Neuronal stem cell (in vitro differentiated cells): ENCODE results near the gene AMER2.

ENCODE experiments used
- DNase-seq: peaks from one replicate; pipeline ENCODE4 v3.0.0-alpha.2; 2013; ENCODE audit warnings: low spot score
- H2AFZ ChIP-seq: one replicate; pipeline ENCODE4 v1.6.1; 2013; ENCODE audit warnings: mild to moderate bottlenecking, low read length, inconsistent platforms
- H2AK5ac ChIP-seq: 2 replicates; pipeline ENCODE4 v1.6.1; 2013; ENCODE audit warnings: low read depth, mild to moderate bottlenecking, inconsistent platforms, low read length, moderate library complexity, mixed read lengths
- H2BK120ac ChIP-seq: 2 replicates; pipeline ENCODE4 v1.6.1; 2013; ENCODE audit warnings: low read depth, mild to moderate bottlenecking, inconsistent platforms, low read length, moderate library complexity, mixed read lengths
- H2BK12ac ChIP-seq: one replicate; pipeline ENCODE4 v1.6.1; 2013; ENCODE audit warnings: low read length, inconsistent platforms
- H2BK15ac ChIP-seq: 2 replicates; pipeline ENCODE4 v1.6.1; 2013; ENCODE audit warnings: mild to moderate bottlenecking, low read length, inconsistent platforms, mixed read lengths
- H2BK5ac ChIP-seq: one replicate; pipeline ENCODE4 v1.6.1; 2013; ENCODE audit warnings: inconsistent platforms, mild to moderate bottlenecking, low read length, moderate library complexity
- H3K14ac ChIP-seq: one replicate; pipeline ENCODE4 v1.6.1; 2013; ENCODE audit warnings: low read length, inconsistent platforms
- H3K18ac ChIP-seq: 2 replicates; pipeline ENCODE4 v1.6.1; 2013; ENCODE audit warnings: low read length, inconsistent platforms
- H3K23ac ChIP-seq: 2 replicates; pipeline ENCODE4 v1.6.1; 2013; ENCODE audit warnings: low read depth, mild to moderate bottlenecking, mixed read lengths, low read length, inconsistent platforms; ENCODE audit not compliant: poor library complexity
- H3K27ac ChIP-seq: replicated peaks from 3 replicates; pipeline ENCODE4 v1.5.1; 2013; ENCODE audit warnings: low read length, inconsistent platforms
- H3K27me3 ChIP-seq, 3 experiments: 2 replicates each; pipeline ENCODE4 v1.6.1; 2013; ENCODE audit warnings: low read length in 3 of 3, mild to moderate bottlenecking in 2 of 3, inconsistent platforms in 1 of 3, low read depth in 1 of 3, mixed read lengths in 1 of 3, moderate library complexity in 1 of 3; ENCODE audit not compliant: control insufficient read depth in 3 of 3, insufficient read depth in 3 of 3
- H3K36me3 ChIP-seq, 2 donors: replicated peaks in 1 of 2; 2 replicates each; pipeline ENCODE4 v1.6.1; 2013; ENCODE audit warnings: low read length in 2 of 2; ENCODE audit not compliant: control insufficient read depth in 2 of 2, insufficient read depth in 2 of 2
- H3K4ac ChIP-seq: 2 replicates; pipeline ENCODE4 v1.6.1; 2013; ENCODE audit warnings: inconsistent platforms, mild to moderate bottlenecking, low read length, moderate library complexity
- H3K4me1 ChIP-seq, 2 donors: 1 replicate in 1 of 2; 2 replicates in 1 of 2; pipeline ENCODE4 v1.6.1; 2013; ENCODE audit warnings: low read length in 2 of 2, low read depth in 1 of 2; ENCODE audit not compliant: control insufficient read depth in 2 of 2, insufficient read depth in 1 of 2
- H3K4me2 ChIP-seq: one replicate; pipeline ENCODE4 v1.6.1; 2013; ENCODE audit warnings: mild to moderate bottlenecking, low read length, inconsistent platforms; ENCODE audit not compliant: insufficient read depth, poor library complexity, severe bottlenecking
- H3K4me3 ChIP-seq, 2 donors: 2 replicates each; pipeline ENCODE4 v1.5.1; 2013; ENCODE audit warnings: low read length in 2 of 2, mild to moderate bottlenecking in 2 of 2, inconsistent platforms in 1 of 2, moderate library complexity in 1 of 2
- H3K79me1 ChIP-seq: one replicate; pipeline ENCODE4 v1.6.1; 2013; ENCODE audit warnings: low read depth, mild to moderate bottlenecking, inconsistent platforms, low read length, moderate library complexity
- H3K9ac ChIP-seq: one replicate; pipeline ENCODE4 v1.6.1; 2013; ENCODE audit warnings: mild to moderate bottlenecking, low read depth, low read length, inconsistent platforms; ENCODE audit not compliant: poor library complexity
- H3K9me3 ChIP-seq, 2 donors: replicated peaks in 1 of 2; 2 replicates each; pipeline versions ENCODE3 to v1.6.1; 2013; ENCODE audit warnings: low read length in 2 of 2, mild to moderate bottlenecking in 2 of 2, inconsistent platforms in 1 of 2, low read depth in 1 of 2, mixed read lengths in 1 of 2, moderate library complexity in 1 of 2; ENCODE audit not compliant: control insufficient read depth in 2 of 2, insufficient read depth in 1 of 2
- H4K8ac ChIP-seq: one replicate; pipeline ENCODE4 v1.6.1; 2013; ENCODE audit warnings: low read depth, mild to moderate bottlenecking, inconsistent platforms, low read length, moderate library complexity
- H4K91ac ChIP-seq: one replicate; pipeline ENCODE4 v1.6.1; 2013; ENCODE audit warnings: low read length, low read depth, mild to moderate bottlenecking, inconsistent platforms; ENCODE audit not compliant: poor library complexity
- WGBS, 2 donors: extraction: QIAGEN DNeasy Blood & Tissue Kit; methylation state at CpG; one replicate each; pipeline ENCODE4 v1.1.7; 2013; ENCODE audit warnings: missing lambda C conversion rate in 2 of 2, mixed read lengths in 1 of 2; ENCODE audit not compliant: insufficient read length in 2 of 2, insufficient replicate concordance in 1 of 2; ENCODE audit errors: extremely low coverage in 2 of 2; 5-methylcytosine and 5-hydroxymethylcytosine counted together

The AMER2 gene

GRCh38 chr13:25175431-25175830 lies 3.3 kb upstream of the AMER2 start:
- no CpG with 5 or more reads among the region's 3 CpGs for WGBS, 2 donors
- H3K27me3 ChIP-seq = peaks cover 7 to 19% (median 9%) of the 10 kb centered on the region in 3 experiments

GRCh38 chr13:25175026-25175425 lies 2.9 kb upstream of the AMER2 start:
- Histone ChIP-seq H2AK5ac (no peak overlapping the region), H4K8ac (no peak overlapping the region), H3K18ac (no peak overlapping the region), H3K9ac (no peak overlapping the region), H2BK12ac (no peak overlapping the region), H3K79me1 (no peaks in the 10 kb centered on the region), H3K14ac (no peak overlapping the region), H3K27ac (no peak overlapping the region), H3K36me3 (no peaks in the 10 kb centered on the region), H2BK5ac (no peak overlapping the region), H3K27me3 (peaks cover 11 to 24% (median 13%) of the 10 kb centered on the region in 3 experiments), H2AFZ (no peak overlapping the region), H3K4me2 (no peak overlapping the region), H2BK15ac (no peak overlapping the region), H3K9me3 (peaks cover 2 to 29% of the 10 kb centered on the region in 2 donors), H3K4me1 (peaks cover 5 to 8% of the 10 kb centered on the region in 2 donors), H3K23ac (no peak overlapping the region), H2BK120ac (no peak overlapping the region), H4K91ac (no peak overlapping the region), H3K4me3 (no peak overlapping the region), H3K4ac (no peak overlapping the region)
- no peak for DNase-seq
- whole genome bisulfite sequencing, 2 donors = no CpG with 5 or more reads among the region's 9 CpGs

More at GRCh38 chr13:25175431-25175830, 3.3 kb upstream of the AMER2 start:
- no peak overlapping the region for H2AFZ ChIP-seq
- H3K36me3 ChIP-seq = no peaks in the 10 kb centered on the region
- H3K4me1 ChIP-seq = peaks cover 9 to 10% of the 10 kb centered on the region in 2 donors
- no peak overlapping the region for H3K4me3 ChIP-seq
- no peak overlapping the region for H2BK15ac ChIP-seq
- H3K9me3 ChIP-seq = peaks cover 0 to 27% of the 10 kb centered on the region in 2 donors
- no peak overlapping the region for H4K91ac ChIP-seq
- H2BK12ac ChIP-seq = no peak overlapping the region
- no peak overlapping the region for H2BK120ac ChIP-seq
- DNase-seq = no peak
- H3K27ac ChIP-seq = no peak overlapping the region
- no peak overlapping the region for H3K4ac ChIP-seq
- no peak overlapping the region for H4K8ac ChIP-seq
- H3K79me1 ChIP-seq = no peaks in the 10 kb centered on the region
- no peak overlapping the region for H3K23ac ChIP-seq
- H3K18ac ChIP-seq = no peak overlapping the region
- no peak overlapping the region for H3K9ac ChIP-seq
- no peak overlapping the region for H2AK5ac ChIP-seq
- no peak overlapping the region for H2BK5ac ChIP-seq
- H3K4me2 ChIP-seq = no peak overlapping the region
- no peak overlapping the region for H3K14ac ChIP-seq

- Histone ChIP-seq H4K8ac (no peak overlapping the region), H3K18ac (no peak overlapping the region), H3K4me1 (peaks cover 4 to 5% of the 10 kb centered on the region in 2 donors), H3K27me3 (peaks cover 16 to 31% (median 19%) of the 10 kb centered on the region in 3 experiments), H2BK5ac (no peak overlapping the region), H2AFZ (no peak overlapping the region), H2BK12ac (no peak overlapping the region), H3K23ac (no peak overlapping the region), H3K9me3 (peaks cover 6 to 29% of the 10 kb centered on the region in 2 donors), H3K79me1 (no peaks in the 10 kb centered on the region), H3K4me3 (no peak overlapping the region), H3K36me3 (no peaks in the 10 kb centered on the region), H3K14ac (no peak overlapping the region), H2BK15ac (no peak overlapping the region), H2BK120ac (no peak overlapping the region), H3K4me2 (no peak overlapping the region), H3K9ac (no peak overlapping the region), H2AK5ac (no peak overlapping the region), H3K4ac (no peak overlapping the region), H4K91ac (no peak overlapping the region), H3K27ac (no peak overlapping the region)
- no CpG with 5 or more reads among the region's 4 CpGs for WGBS, 2 donors
- no peak for DNase-seq
These were observed 2.2 kb upstream of the AMER2 start for GRCh38 chr13:25174304-25174703.

- H3K36me3 ChIP-seq = no peaks in the 10 kb centered on the region
- no CpG with 5 or more reads among the region's 6 CpGs for WGBS, 2 donors
- H2BK5ac ChIP-seq = no peak overlapping the region
- H3K4me3 ChIP-seq = no peak overlapping the region
- no peak overlapping the region for H2BK15ac ChIP-seq
- H3K27ac ChIP-seq = no peak overlapping the region
- no peak overlapping the region for H2BK12ac ChIP-seq
- no peak overlapping the region for H2AK5ac ChIP-seq
- H3K23ac ChIP-seq = no peak overlapping the region
- peaks cover 16 to 31% (median 24%) of the 10 kb centered on the region in 3 experiments for H3K27me3 ChIP-seq
- no peak overlapping the region for H4K91ac ChIP-seq
- no peak overlapping the region for H2BK120ac ChIP-seq
- H3K9me3 ChIP-seq = peaks cover 6 to 19% of the 10 kb centered on the region in 2 donors
- no peak overlapping the region for H3K4me2 ChIP-seq
- no peak overlapping the region for H3K9ac ChIP-seq
- DNase-seq = no peak
- no peak overlapping the region for H4K8ac ChIP-seq
- peak overlapping the region; percentile 83 for H2AFZ ChIP-seq
- no peak overlapping the region for H3K18ac ChIP-seq
- H3K4me1 ChIP-seq = peaks cover 4 to 5% of the 10 kb centered on the region in 2 donors
- no peak overlapping the region for H3K4ac ChIP-seq
- no peaks in the 10 kb centered on the region for H3K79me1 ChIP-seq
- H3K14ac ChIP-seq = no peak overlapping the region
These were observed 179 bp upstream of the AMER2 start for GRCh38 chr13:25172303-25172630.
